PC-9 (cell line): ENCODE data around the gene ERC2. TPM values are rescaled to one million over a fixed set of nuclear protein-coding genes. Genes with fewer than 3 reads are reported as not detected.

ENCODE experiments used
- BruUV-seq: library from RNA; stranded (reverse); fragments of 400-500 nt; replicated peaks from 2 replicates; lab custom pipeline; 2021; lab: Mats Ljungman, UMichigan
- CTCF ChIA-PET: fragments of 300-600 bp; sonication (Branson Sonifier 250); formaldehyde crosslinking; loops from one replicate; lab custom pipeline; 2022; ENCODE audit warnings: antibody characterized with exemption; lab: Charles Lee
- POLR2A ChIA-PET: fragments of 300-600 bp; sonication (Branson Sonifier 250); formaldehyde crosslinking; loops from one replicate; lab custom pipeline; 2022; ENCODE audit warnings: antibody characterized with exemption; ENCODE audit not compliant: unreplicated experiment; lab: Charles Lee
- DNase-seq, 2 experiments: peaks; one replicate each; pipeline versions ENCODE4 v3.0.0 to v3.0.0-alpha.2; 2015 to 2022; ENCODE audit warnings: mixed read lengths in 1 of 2
- H2AFZ ChIP-seq: fragments of 200-600 bp; sonication (generic); 2 replicates; pipeline ENCODE4 v1.8.1; 2017; ENCODE audit warnings: antibody characterized with exemption
- H3F3A ChIP-seq: fragments of 200-600 bp; sonication (generic); 2 replicates; pipeline ENCODE4 v1.8.1; 2017; ENCODE audit warnings: antibody characterized with exemption, mild to moderate bottlenecking, low read depth; ENCODE audit not compliant: insufficient read depth
- H3K27ac ChIP-seq: fragments of 200-600 bp; sonication (generic); 2 replicates; pipeline ENCODE4 v1.6.1; 2016; ENCODE audit warnings: mixed run types
- H3K27me3 ChIP-seq: fragments of 200-600 bp; sonication (generic); 2 replicates; pipeline ENCODE4 v1.6.1; 2016; ENCODE audit warnings: low read depth, mixed run types; ENCODE audit not compliant: insufficient read depth
- H3K36me3 ChIP-seq: fragments of 200-600 bp; sonication (generic); 2 replicates; pipeline ENCODE4 v1.6.1; 2016; ENCODE audit warnings: low read depth, mixed run types
- H3K4me1 ChIP-seq: fragments of 200-600 bp; sonication (generic); replicated peaks from 2 replicates; pipeline ENCODE4 v1.6.1; 2016; ENCODE audit warnings: mixed run types; ENCODE audit not compliant: insufficient read depth
- H3K4me2 ChIP-seq: fragments of 200-600 bp; sonication (generic); 2 replicates; pipeline ENCODE4 v1.6.1; 2017; ENCODE audit warnings: mixed run types
- H3K4me3 ChIP-seq: fragments of 200-600 bp; sonication (generic); 2 replicates; pipeline ENCODE4 v1.6.1; 2016; ENCODE audit warnings: mixed run types
- H3K79me2 ChIP-seq: fragments of 200-600 bp; sonication (generic); 2 replicates; pipeline ENCODE4 v1.6.1; 2017; ENCODE audit warnings: low read depth, mixed run types
- H3K9me2 ChIP-seq: fragments of 200-600 bp; sonication (generic); 2 replicates; pipeline ENCODE4 v1.8.1; 2017; ENCODE audit warnings: mild to moderate bottlenecking; ENCODE audit not compliant: insufficient read depth
- H3K9me3 ChIP-seq: fragments of 200-600 bp; sonication (generic); 2 replicates; pipeline ENCODE4 v1.8.1; 2016; ENCODE audit warnings: low read depth; ENCODE audit not compliant: insufficient read depth
- H4K20me1 ChIP-seq: fragments of 200-600 bp; sonication (generic); 2 replicates; pipeline ENCODE4 v1.8.1; 2017; ENCODE audit not compliant: insufficient read depth
- CTCF ChIP-seq: fragments of 200-600 bp; sonication (generic); conservative IDR thresholded peaks from 2 replicates; pipeline ENCODE4 v1.6.1; 2017; ENCODE audit warnings: mixed run types, antibody characterized with exemption, mild to moderate bottlenecking, moderate library complexity
- EZH2 ChIP-seq: fragments of 200-600 bp; sonication (generic); IDR thresholded peaks from 2 replicates; pipeline ENCODE4 v1.8.0; 2017; ENCODE audit warnings: antibody characterized with exemption, low read depth
- intact Hi-C: fragments of 100-400 bp; cut with micrococcal nuclease; formaldehyde crosslinking; loops from one replicate; pipeline ENCODE4 v1.10.0; 2022; ENCODE audit not compliant: unreplicated experiment
- total RNA-seq: library from RNA; stranded (reverse); gene quantifications from 2 replicates; pipeline ENCODE4 v1.2.3, GENCODE V29; 2021

The ERC2 gene
- total RNA-seq, 1 experiment from 2014 or later = 1.4 TPM

- Histone ChIP-seq H3K27me3 (no peaks in the 10 kb centered on the region), H3K9me2 (no peaks in the 10 kb centered on the region), H3K79me2 (no peaks in the 10 kb centered on the region), H3K27ac (no peak overlapping the region), H3K4me2 (no peak overlapping the region), H3K36me3 (no peaks in the 10 kb centered on the region), H3K9me3 (no peaks in the 10 kb centered on the region), H3F3A (no peaks in the 10 kb centered on the region), H4K20me1 (no peaks in the 10 kb centered on the region), H3K4me1 (no peaks in the 10 kb centered on the region), H2AFZ (no peak overlapping the region), H3K4me3 (no peak overlapping the region)
- BruUV-seq = no TSS peak
- DNase-seq = no peak
- intact Hi-C loops = no loop called here
- ChIA-PET CTCF (no interaction called here), POLR2A (no interaction called here)
- TF ChIP-seq EZH2 = no peak
- TF ChIP-seq CTCF = no peak
Observed at GRCh38 chr3:55807210-55807609, 661.1 kb downstream of the ERC2 start.

GRCh38 chr3:55805169-55805568 is 663.1 kb downstream of the ERC2 start:
- Histone ChIP-seq H3K79me2 (no peaks in the 10 kb centered on the region), H2AFZ (no peak overlapping the region), H3K4me1 (no peaks in the 10 kb centered on the region), H3K27me3 (no peaks in the 10 kb centered on the region), H4K20me1 (no peaks in the 10 kb centered on the region), H3K9me3 (no peaks in the 10 kb centered on the region), H3K36me3 (no peaks in the 10 kb centered on the region), H3K27ac (no peak overlapping the region), H3K4me3 (no peak overlapping the region), H3K4me2 (no peak overlapping the region), H3K9me2 (no peaks in the 10 kb centered on the region), H3F3A (no peaks in the 10 kb centered on the region)
- intact Hi-C loops = no loop called here
- ChIA-PET CTCF (no interaction called here), POLR2A (no interaction called here)
- BruUV-seq = no TSS peak
- TF ChIP-seq EZH2 (no peak), CTCF (no peak)
- DNase-seq = no peak

GRCh38 chr3:55804170-55805095 is 663.8 kb downstream of the ERC2 start:
- TF ChIP-seq CTCF (no peak), EZH2 (no peak)
- Histone ChIP-seq H3K9me3 (no peaks in the 10 kb centered on the region), H3K4me3 (no peak overlapping the region), H3F3A (no peaks in the 10 kb centered on the region), H2AFZ (no peak overlapping the region), H3K4me1 (no peaks in the 10 kb centered on the region), H3K9me2 (no peaks in the 10 kb centered on the region), H3K79me2 (no peaks in the 10 kb centered on the region), H4K20me1 (no peaks in the 10 kb centered on the region), H3K4me2 (no peak overlapping the region), H3K27me3 (no peaks in the 10 kb centered on the region), H3K27ac (no peak overlapping the region), H3K36me3 (no peaks in the 10 kb centered on the region)
- intact Hi-C loops = no loop called here
- no peak for DNase-seq
- BruUV-seq = no TSS peak
- ChIA-PET CTCF (no interaction called here), POLR2A (no interaction called here)
